Panc1 (cell line): ENCODE data around the gene PXYLP1. TPM values are rescaled to one million over a fixed set of nuclear protein-coding genes. Genes with fewer than 3 reads are reported as not detected.

ENCODE experiments used
- ATAC-seq: fragments of 200-7000 bp; cut with Tn5 transposase; 2 replicates; pipeline ENCODE4 v1.9.1; 2020; ENCODE audit warnings: mild to moderate bottlenecking, moderate library complexity
- BruUV-seq: library from RNA; stranded (reverse); fragments of 400-500 nt; replicated peaks from 2 replicates; lab custom pipeline; 2021; lab: Mats Ljungman, UMichigan
- CTCF ChIA-PET: fragments of 300-600 bp; sonication (Branson Sonifier 250); formaldehyde crosslinking; loops from one replicate; lab custom pipeline; 2022; ENCODE audit warnings: antibody characterized with exemption; lab: Charles Lee
- POLR2A ChIA-PET: fragments of 300-600 bp; sonication (Branson Sonifier 250); formaldehyde crosslinking; loops from one replicate; lab custom pipeline; 2022; ENCODE audit warnings: antibody characterized with exemption; lab: Charles Lee
- DNase-seq: peaks from one replicate; pipeline ENCODE4 v3.0.0-alpha.2; 2010; ENCODE audit warnings: low read depth, low spot score
- H3K27ac ChIP-seq: 2 replicates; pipeline ENCODE4 v1.5.1; 2011; ENCODE audit warnings: mild to moderate bottlenecking, low read length, inconsistent platforms
- H3K27me3 ChIP-seq: fragments of 200-500 bp; sonication (Bioruptor generic); 2 replicates; pipeline ENCODE4 v1.6.0; 2014; ENCODE audit warnings: low read length, inconsistent platforms; ENCODE audit not compliant: control insufficient read depth, insufficient read depth
- H3K36me3 ChIP-seq: fragments of 200-500 bp; sonication (Bioruptor generic); 2 replicates; pipeline ENCODE4 v1.5.1; 2014; ENCODE audit warnings: inconsistent platforms, mild to moderate bottlenecking, low read length, moderate library complexity; ENCODE audit not compliant: control insufficient read depth, insufficient read depth
- H3K4me1 ChIP-seq: 2 replicates; pipeline ENCODE4 v1.5.1; 2011; ENCODE audit warnings: inconsistent platforms, mild to moderate bottlenecking, low read length, moderate library complexity; ENCODE audit not compliant: control insufficient read depth, insufficient read depth
- H3K4me3 ChIP-seq, 2 experiments: 2 replicates each; pipeline ENCODE4 v1.5.1; 2011 to 2012; ENCODE audit warnings: low read depth in 2 of 2, low read length in 2 of 2, mild to moderate bottlenecking in 2 of 2, inconsistent platforms in 1 of 2, moderate library complexity in 1 of 2
- H3K9me3 ChIP-seq: fragments of 200-500 bp; sonication (Bioruptor generic); 2 replicates; pipeline ENCODE4 v1.5.1; 2014; ENCODE audit warnings: low read depth, mild to moderate bottlenecking, inconsistent platforms, low read length, moderate library complexity; ENCODE audit not compliant: control insufficient read depth, insufficient read depth
- POLR2AphosphoS5 ChIP-seq: IDR thresholded peaks from 2 replicates; pipeline ENCODE4 v1.6.1; 2012; ENCODE audit warnings: mild to moderate bottlenecking, low read depth, low read length, moderate library complexity
- SIN3A ChIP-seq: IDR thresholded peaks from 2 replicates; pipeline ENCODE4 v1.6.1; 2012; ENCODE audit warnings: low read depth, mild to moderate bottlenecking, low read length, moderate library complexity, borderline replicate concordance; ENCODE audit not compliant: insufficient read depth
- TCF7L2 ChIP-seq: IDR thresholded peaks from 2 replicates; pipeline ENCODE4 v1.6.1; 2011; ENCODE audit warnings: mild to moderate bottlenecking, low read depth, low read length, inconsistent platforms
- in situ Hi-C: cut with HindIII; loops from 2 replicates; pipeline ENCODE4 v1.10.0; 2016; ENCODE audit warnings: low sequenced_read_pairs, low pct_unique_long_range_greater_than_20kb
- intact Hi-C: fragments of 100-400 bp; cut with micrococcal nuclease; formaldehyde crosslinking; loops from one replicate; pipeline ENCODE4 v1.10.0; 2022; ENCODE audit not compliant: unreplicated experiment
- total RNA-seq: library from RNA; stranded (reverse); gene quantifications from one replicate; pipeline ENCODE4 v1.2.1, GENCODE V29; 2021; ENCODE audit not compliant: unreplicated experiment
- TF ChIP-seq, protein P1 (sequence below): fragments of 450-650 bp; IDR thresholded peaks from 2 replicates; pipeline ENCODE4 v1.5.1; 2017; ENCODE audit warnings: mild to moderate bottlenecking
- TF ChIP-seq, protein P2 (sequence below), 2 experiments: IDR thresholded peaks; 2 replicates each; pipeline ENCODE4 v1.6.1; 2011 to 2012; ENCODE audit warnings: low read depth in 2 of 2, control low read depth in 1 of 2, low read length in 1 of 2, mild to moderate bottlenecking in 1 of 2, moderate library complexity in 1 of 2; ENCODE audit not compliant: insufficient read depth in 1 of 2

PXYLP1 gene
- total RNA-seq, 1 experiment from 2014 or later, result 1.4 TPM

DNA sequence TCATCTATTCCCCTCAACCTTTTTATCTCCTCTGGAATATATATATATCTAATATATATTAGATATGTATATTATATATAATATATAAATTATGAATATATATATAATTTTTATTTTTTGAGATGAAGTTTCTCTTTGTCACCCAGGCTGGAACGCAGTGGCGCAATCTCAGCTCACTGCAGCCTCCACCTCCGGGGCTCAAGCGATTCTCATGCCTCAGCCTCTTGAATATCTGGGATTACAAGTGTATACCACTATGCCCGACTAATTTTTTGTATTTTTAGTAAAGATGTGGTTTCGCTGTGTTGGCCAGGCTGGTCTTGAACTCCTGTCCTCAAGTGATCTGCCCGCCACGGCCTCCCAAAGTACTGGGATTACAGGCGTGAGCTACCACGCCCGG is 22.2 kb downstream of the PXYLP1 start:
- Histone ChIP-seq H3K27ac (no peak overlapping the region), H3K27me3 (peaks cover 2% of the 10 kb centered on the region; the same call in 1 of the 2 replicates), H3K4me1 (no peaks in the 10 kb centered on the region), H3K9me3 (no peaks in the 10 kb centered on the region), H3K36me3 (no peaks in the 10 kb centered on the region), H3K4me3 (no peak overlapping the region)
- TF ChIP-seq, protein P1, sequence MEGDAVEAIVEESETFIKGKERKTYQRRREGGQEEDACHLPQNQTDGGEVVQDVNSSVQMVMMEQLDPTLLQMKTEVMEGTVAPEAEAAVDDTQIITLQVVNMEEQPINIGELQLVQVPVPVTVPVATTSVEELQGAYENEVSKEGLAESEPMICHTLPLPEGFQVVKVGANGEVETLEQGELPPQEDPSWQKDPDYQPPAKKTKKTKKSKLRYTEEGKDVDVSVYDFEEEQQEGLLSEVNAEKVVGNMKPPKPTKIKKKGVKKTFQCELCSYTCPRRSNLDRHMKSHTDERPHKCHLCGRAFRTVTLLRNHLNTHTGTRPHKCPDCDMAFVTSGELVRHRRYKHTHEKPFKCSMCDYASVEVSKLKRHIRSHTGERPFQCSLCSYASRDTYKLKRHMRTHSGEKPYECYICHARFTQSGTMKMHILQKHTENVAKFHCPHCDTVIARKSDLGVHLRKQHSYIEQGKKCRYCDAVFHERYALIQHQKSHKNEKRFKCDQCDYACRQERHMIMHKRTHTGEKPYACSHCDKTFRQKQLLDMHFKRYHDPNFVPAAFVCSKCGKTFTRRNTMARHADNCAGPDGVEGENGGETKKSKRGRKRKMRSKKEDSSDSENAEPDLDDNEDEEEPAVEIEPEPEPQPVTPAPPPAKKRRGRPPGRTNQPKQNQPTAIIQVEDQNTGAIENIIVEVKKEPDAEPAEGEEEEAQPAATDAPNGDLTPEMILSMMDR, result no peak
- TF ChIP-seq SIN3A (no peak), TCF7L2 (no peak), POLR2AphosphoS5 (no peak)
- TF ChIP-seq, protein P2, sequence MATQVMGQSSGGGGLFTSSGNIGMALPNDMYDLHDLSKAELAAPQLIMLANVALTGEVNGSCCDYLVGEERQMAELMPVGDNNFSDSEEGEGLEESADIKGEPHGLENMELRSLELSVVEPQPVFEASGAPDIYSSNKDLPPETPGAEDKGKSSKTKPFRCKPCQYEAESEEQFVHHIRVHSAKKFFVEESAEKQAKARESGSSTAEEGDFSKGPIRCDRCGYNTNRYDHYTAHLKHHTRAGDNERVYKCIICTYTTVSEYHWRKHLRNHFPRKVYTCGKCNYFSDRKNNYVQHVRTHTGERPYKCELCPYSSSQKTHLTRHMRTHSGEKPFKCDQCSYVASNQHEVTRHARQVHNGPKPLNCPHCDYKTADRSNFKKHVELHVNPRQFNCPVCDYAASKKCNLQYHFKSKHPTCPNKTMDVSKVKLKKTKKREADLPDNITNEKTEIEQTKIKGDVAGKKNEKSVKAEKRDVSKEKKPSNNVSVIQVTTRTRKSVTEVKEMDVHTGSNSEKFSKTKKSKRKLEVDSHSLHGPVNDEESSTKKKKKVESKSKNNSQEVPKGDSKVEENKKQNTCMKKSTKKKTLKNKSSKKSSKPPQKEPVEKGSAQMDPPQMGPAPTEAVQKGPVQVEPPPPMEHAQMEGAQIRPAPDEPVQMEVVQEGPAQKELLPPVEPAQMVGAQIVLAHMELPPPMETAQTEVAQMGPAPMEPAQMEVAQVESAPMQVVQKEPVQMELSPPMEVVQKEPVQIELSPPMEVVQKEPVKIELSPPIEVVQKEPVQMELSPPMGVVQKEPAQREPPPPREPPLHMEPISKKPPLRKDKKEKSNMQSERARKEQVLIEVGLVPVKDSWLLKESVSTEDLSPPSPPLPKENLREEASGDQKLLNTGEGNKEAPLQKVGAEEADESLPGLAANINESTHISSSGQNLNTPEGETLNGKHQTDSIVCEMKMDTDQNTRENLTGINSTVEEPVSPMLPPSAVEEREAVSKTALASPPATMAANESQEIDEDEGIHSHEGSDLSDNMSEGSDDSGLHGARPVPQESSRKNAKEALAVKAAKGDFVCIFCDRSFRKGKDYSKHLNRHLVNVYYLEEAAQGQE (IDR thresholded peaks at IDR 0.05; ENCODE audit: insufficient read depth in 1 of 2, low read depth in 2 of 2, low read length in 1 of 2), result no peak
- DNase-seq (no peak), ATAC-seq (no peak)
- CTCF ChIA-PET, result interaction anchor here (0.9 kb wide), 1 partner anchor 62 kb away, joined by 5 read pairs; no protein-coding TSS in a partner anchor
- intact Hi-C loops, result no loop called here
- in situ Hi-C loops, result no loop called here
- POLR2A ChIA-PET, result no interaction called here
- BruUV-seq, result no TSS peak

DNA sequence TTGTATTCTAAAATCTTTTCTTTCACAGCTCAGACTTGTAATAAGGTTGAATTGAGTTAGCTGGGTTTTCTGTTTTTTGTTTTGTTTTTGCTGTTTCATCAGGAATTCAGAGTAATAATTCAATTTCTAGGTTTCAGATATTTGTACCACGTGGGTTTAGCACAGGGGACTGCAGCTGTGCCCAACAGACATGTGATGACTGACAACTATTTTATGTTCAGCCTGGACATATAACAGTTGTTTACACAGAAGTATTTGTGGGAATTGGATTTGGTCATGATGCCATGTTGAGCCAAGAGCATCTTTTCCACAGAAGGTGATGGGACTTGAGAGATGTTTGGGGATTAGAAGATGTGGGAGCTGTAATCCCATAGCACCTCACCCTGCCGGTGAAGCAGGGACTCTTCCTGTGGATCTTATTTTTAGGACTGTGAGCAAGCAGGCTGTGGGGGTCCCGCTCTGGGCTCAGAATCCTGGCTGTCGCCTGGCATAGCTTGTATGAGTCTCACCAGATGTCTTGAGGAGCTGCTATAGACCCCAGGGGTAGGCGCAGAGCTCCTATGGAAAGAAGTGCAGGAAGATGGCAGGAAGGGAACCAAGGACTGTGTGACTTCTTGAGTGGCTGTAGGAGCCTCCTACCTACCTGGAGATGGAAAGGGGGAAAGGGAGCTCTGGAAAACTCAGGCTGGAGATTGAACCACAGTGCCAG is 23.7 kb downstream of the PXYLP1 start:
- H3K4me3 ChIP-seq, result no peak overlapping the region
- ChIA-PET POLR2A (no interaction called here), CTCF (interaction anchor here (1.4 kb wide), 1 partner anchor 24 kb away, joined by 5 read pairs; the partner anchor contains the start of gene PXYLP1)
- no peak overlapping the region for H3K27ac ChIP-seq
- intact Hi-C loops (no loop called here), in situ Hi-C loops (no loop called here)
- no peak for DNase-seq
- H3K27me3 ChIP-seq, result peaks cover 2% of the 10 kb centered on the region; the same call in 1 of the 2 replicates
- BruUV-seq, result no TSS peak
- no peaks in the 10 kb centered on the region for H3K4me1 ChIP-seq
- no peak for ATAC-seq
- no peaks in the 10 kb centered on the region for H3K9me3 ChIP-seq
- H3K36me3 ChIP-seq, result no peaks in the 10 kb centered on the region
- no peak for TF ChIP-seq SIN3A
- TF ChIP-seq, protein P2 (IDR thresholded peaks at IDR 0.05; ENCODE audit: insufficient read depth in 1 of 2, low read depth in 2 of 2, low read length in 1 of 2), result no peak
- TF ChIP-seq, protein P1, result no peak
- TF ChIP-seq TCF7L2, result no peak
- TF ChIP-seq POLR2AphosphoS5, result no peak
